ENCODE measurements around the gene COPS4.
"Not testable (repeated sequence)": the region's sequence is repeated elsewhere in the genome, so short reads cannot be mapped to it uniquely, and the experiment has no call there.

The COPS4 gene

GRCh38 chr4:83046693-83047473 lies 11.9 kb downstream of the COPS4 start:
- no peak for TF ChIP-seq ZNF274 (IDR thresholded peaks at IDR 0.05; ENCODE audit: low read depth, low read length)
- H3K4me3 ChIP-seq (ENCODE audit: low read length) = no peak overlapping the region

- not testable (repeated sequence) for H3K4me3 ChIP-seq (ENCODE audit: low read length)
These were observed 13.8 kb downstream of the COPS4 start for GRCh38 chr4:83048781-83049180.

GRCh38 chr4:83054928-83055327 lies 19.9 kb downstream of the COPS4 start:
- no peak overlapping the region for H3K4me3 ChIP-seq (ENCODE audit: low read length)
- no peak for TF ChIP-seq ZNF274 (IDR thresholded peaks at IDR 0.05; ENCODE audit: low read depth, low read length)

GRCh38 chr4:83062739-83063138 lies 27.8 kb downstream of the COPS4 start:
- no peak for TF ChIP-seq ZNF274 (IDR thresholded peaks at IDR 0.05; ENCODE audit: low read depth, low read length)
- H3K4me3 ChIP-seq (ENCODE audit: low read length) = no peak overlapping the region

- TF ChIP-seq ZNF274 (IDR thresholded peaks at IDR 0.05; ENCODE audit: low read depth, low read length) = no peak
- H3K4me3 ChIP-seq (ENCODE audit: low read length) = no peak overlapping the region
These were observed 30.3 kb downstream of the COPS4 start for GRCh38 chr4:83065266-83065665.

- H3K4me3 ChIP-seq (ENCODE audit: low read length) = no peak overlapping the region
- TF ChIP-seq ZNF274 (IDR thresholded peaks at IDR 0.05; ENCODE audit: low read depth, low read length) = no peak
These were observed 32.2 kb downstream of the COPS4 start for GRCh38 chr4:83067058-83067639.

- no peak for TF ChIP-seq ZNF274 (IDR thresholded peaks at IDR 0.05; ENCODE audit: low read depth, low read length)
- H3K4me3 ChIP-seq (ENCODE audit: low read length) = no peak overlapping the region
These were observed 36.1 kb downstream of the COPS4 start for GRCh38 chr4:83071116-83071515.

- TF ChIP-seq ZNF274 (IDR thresholded peaks at IDR 0.05; ENCODE audit: low read depth, low read length) = no peak
- no peak overlapping the region for H3K4me3 ChIP-seq (ENCODE audit: low read length)
These were observed 39.2 kb downstream of the COPS4 start for GRCh38 chr4:83074086-83074704.

GRCh38 chr4:83074783-83075182 lies 39.8 kb downstream of the COPS4 start:
- not testable (repeated sequence) for H3K4me3 ChIP-seq (ENCODE audit: low read length)

GRCh38 chr4:83075311-83076095 lies 40.5 kb downstream of the COPS4 start:
- TF ChIP-seq ZNF274 (IDR thresholded peaks at IDR 0.05; ENCODE audit: low read depth, low read length) = no peak
- H3K4me3 ChIP-seq (ENCODE audit: low read length) = no peak overlapping the region

GRCh38 chr4:83080561-83080960 lies 45.6 kb downstream of the COPS4 start:
- no peak for TF ChIP-seq ZNF274 (IDR thresholded peaks at IDR 0.05; ENCODE audit: low read depth, low read length)
- no peak overlapping the region for H3K4me3 ChIP-seq (ENCODE audit: low read length)

- TF ChIP-seq ZNF274 (IDR thresholded peaks at IDR 0.05; ENCODE audit: low read depth, low read length) = no peak
- no peak overlapping the region for H3K4me3 ChIP-seq (ENCODE audit: low read length)
These were observed 47.8 kb downstream of the COPS4 start for GRCh38 chr4:83082777-83083176.

GRCh38 chr4:83083925-83084475 lies 49.0 kb downstream of the COPS4 start:
- no peak overlapping the region for H3K4me3 ChIP-seq (ENCODE audit: low read length)
- no peak for TF ChIP-seq ZNF274 (IDR thresholded peaks at IDR 0.05; ENCODE audit: low read depth, low read length)

- H3K4me3 ChIP-seq (ENCODE audit: low read length) = not testable (repeated sequence)
These were observed 50.0 kb downstream of the COPS4 start for GRCh38 chr4:83084956-83085355.
